ENCODE measurements around the gene LCOR.

LCOR gene

GRCh38 chr10:97000487-97001182, 168.5 kb downstream of the LCOR start:
- Histone ChIP-seq H3K9me3 (ENCODE audit: control insufficient read depth in 2 of 2, low read length in 2 of 2) (no peaks in the 10 kb centered on the region), H3K36me3 (ENCODE audit: control insufficient read depth in 2 of 2, insufficient read depth in 2 of 2, low read length in 2 of 2) (no peaks in the 10 kb centered on the region), H3K27ac (ENCODE audit: low read length) (no peak overlapping the region), H3K4me1 (ENCODE audit: control insufficient read depth, insufficient read depth, low read length) (peaks cover 13% of the 10 kb centered on the region), H3K9ac (ENCODE audit: low read length in 2 of 2) (no peak overlapping the region), H3K4me3 (ENCODE audit: low read length in 2 of 2) (no peak overlapping the region), H3K27me3 (ENCODE audit: control insufficient read depth in 1 of 2, insufficient read depth in 2 of 2, low read length in 2 of 2) (no peaks in the 10 kb centered on the region)

- no peaks in the 10 kb centered on the region for H3K36me3 ChIP-seq (ENCODE audit: control insufficient read depth in 2 of 2, insufficient read depth in 2 of 2, low read length in 2 of 2)
- no peak overlapping the region for H3K9ac ChIP-seq (ENCODE audit: low read length in 2 of 2)
- no peak overlapping the region for H3K27ac ChIP-seq (ENCODE audit: low read length)
- H3K4me1 ChIP-seq (ENCODE audit: control insufficient read depth, insufficient read depth, low read length): peaks cover 6% of the 10 kb centered on the region
- H3K4me3 ChIP-seq (ENCODE audit: low read length in 2 of 2): no peak overlapping the region
- H3K9me3 ChIP-seq (ENCODE audit: control insufficient read depth in 2 of 2, low read length in 2 of 2): peaks cover 0 to 1% of the 10 kb centered on the region in 2 donors
- H3K27me3 ChIP-seq (ENCODE audit: control insufficient read depth in 1 of 2, insufficient read depth in 2 of 2, low read length in 2 of 2): no peaks in the 10 kb centered on the region
Measured at GRCh38 chr10:97001183-97001991, 169.3 kb downstream of the LCOR start.

- Histone ChIP-seq H3K4me3 (ENCODE audit: low read length in 2 of 2) (no peak overlapping the region), H3K27ac (ENCODE audit: low read length) (no peak overlapping the region), H3K27me3 (ENCODE audit: control insufficient read depth in 1 of 2, insufficient read depth in 2 of 2, low read length in 2 of 2) (no peaks in the 10 kb centered on the region), H3K4me1 (ENCODE audit: control insufficient read depth, insufficient read depth, low read length) (peaks cover 2% of the 10 kb centered on the region), H3K36me3 (ENCODE audit: control insufficient read depth in 2 of 2, insufficient read depth in 2 of 2, low read length in 2 of 2) (no peaks in the 10 kb centered on the region), H3K9ac (ENCODE audit: low read length in 2 of 2) (no peak overlapping the region), H3K9me3 (ENCODE audit: control insufficient read depth in 2 of 2, low read length in 2 of 2) (peaks cover 4 to 5% of the 10 kb centered on the region in 2 donors)
Measured at GRCh38 chr10:97002670-97003069, 170.6 kb downstream of the LCOR start.

GRCh38 chr10:97003151-97003803, 171.2 kb downstream of the LCOR start:
- H3K27me3 ChIP-seq (ENCODE audit: control insufficient read depth in 1 of 2, insufficient read depth in 2 of 2, low read length in 2 of 2): no peaks in the 10 kb centered on the region
- H3K36me3 ChIP-seq (ENCODE audit: control insufficient read depth in 2 of 2, insufficient read depth in 2 of 2, low read length in 2 of 2): no peaks in the 10 kb centered on the region
- peaks cover 2% of the 10 kb centered on the region for H3K4me1 ChIP-seq (ENCODE audit: control insufficient read depth, insufficient read depth, low read length)
- H3K4me3 ChIP-seq (ENCODE audit: low read length in 2 of 2): no peak overlapping the region
- no peak overlapping the region for H3K9ac ChIP-seq (ENCODE audit: low read length in 2 of 2)
- no peak overlapping the region for H3K27ac ChIP-seq (ENCODE audit: low read length)
- peaks cover 4 to 5% of the 10 kb centered on the region in 2 donors for H3K9me3 ChIP-seq (ENCODE audit: control insufficient read depth in 2 of 2, low read length in 2 of 2)

- Histone ChIP-seq H3K4me1 (ENCODE audit: control insufficient read depth, insufficient read depth, low read length) (no peaks in the 10 kb centered on the region), H3K9ac (ENCODE audit: low read length in 2 of 2) (no peak overlapping the region), H3K27ac (ENCODE audit: low read length) (no peak overlapping the region), H3K36me3 (ENCODE audit: control insufficient read depth in 2 of 2, insufficient read depth in 2 of 2, low read length in 2 of 2) (no peaks in the 10 kb centered on the region), H3K4me3 (ENCODE audit: low read length in 2 of 2) (no peak overlapping the region), H3K27me3 (ENCODE audit: control insufficient read depth in 1 of 2, insufficient read depth in 2 of 2, low read length in 2 of 2) (no peaks in the 10 kb centered on the region), H3K9me3 (ENCODE audit: control insufficient read depth in 2 of 2, low read length in 2 of 2) (peaks cover 4 to 5% of the 10 kb centered on the region in 2 donors)
Measured at GRCh38 chr10:97003804-97004201, 171.7 kb downstream of the LCOR start.

GRCh38 chr10:97004591-97004990, 172.5 kb downstream of the LCOR start:
- Histone ChIP-seq H3K4me1 (ENCODE audit: control insufficient read depth, insufficient read depth, low read length) (no peaks in the 10 kb centered on the region), H3K36me3 (ENCODE audit: control insufficient read depth in 2 of 2, insufficient read depth in 2 of 2, low read length in 2 of 2) (no peaks in the 10 kb centered on the region), H3K27me3 (ENCODE audit: control insufficient read depth in 1 of 2, insufficient read depth in 2 of 2, low read length in 2 of 2) (no peaks in the 10 kb centered on the region), H3K4me3 (ENCODE audit: low read length in 2 of 2) (no peak overlapping the region), H3K27ac (ENCODE audit: low read length) (no peak overlapping the region), H3K9ac (ENCODE audit: low read length in 2 of 2) (no peak overlapping the region), H3K9me3 (ENCODE audit: control insufficient read depth in 2 of 2, low read length in 2 of 2) (peaks cover 4 to 5% of the 10 kb centered on the region in 2 donors)

GRCh38 chr10:97005349-97005748, 173.3 kb downstream of the LCOR start:
- no peak overlapping the region for H3K9ac ChIP-seq (ENCODE audit: low read length in 2 of 2)
- no peaks in the 10 kb centered on the region for H3K36me3 ChIP-seq (ENCODE audit: control insufficient read depth in 2 of 2, insufficient read depth in 2 of 2, low read length in 2 of 2)
- H3K4me1 ChIP-seq (ENCODE audit: control insufficient read depth, insufficient read depth, low read length): no peaks in the 10 kb centered on the region
- H3K9me3 ChIP-seq (ENCODE audit: control insufficient read depth in 2 of 2, low read length in 2 of 2): peaks cover 4 to 5% of the 10 kb centered on the region in 2 donors
- no peak overlapping the region for H3K4me3 ChIP-seq (ENCODE audit: low read length in 2 of 2)
- no peak overlapping the region for H3K27ac ChIP-seq (ENCODE audit: low read length)
- H3K27me3 ChIP-seq (ENCODE audit: control insufficient read depth in 1 of 2, insufficient read depth in 2 of 2, low read length in 2 of 2): no peaks in the 10 kb centered on the region

GRCh38 chr10:97006364-97006763, 174.3 kb downstream of the LCOR start:
- Histone ChIP-seq H3K4me3 (ENCODE audit: low read length in 2 of 2) (no peak overlapping the region), H3K27ac (ENCODE audit: low read length) (no peak overlapping the region), H3K27me3 (ENCODE audit: control insufficient read depth in 1 of 2, insufficient read depth in 2 of 2, low read length in 2 of 2) (no peaks in the 10 kb centered on the region), H3K4me1 (ENCODE audit: control insufficient read depth, insufficient read depth, low read length) (no peaks in the 10 kb centered on the region), H3K9ac (ENCODE audit: low read length in 2 of 2) (no peak overlapping the region), H3K36me3 (ENCODE audit: control insufficient read depth in 2 of 2, insufficient read depth in 2 of 2, low read length in 2 of 2) (no peaks in the 10 kb centered on the region), H3K9me3 (ENCODE audit: control insufficient read depth in 2 of 2, low read length in 2 of 2) (peaks cover 4 to 5% of the 10 kb centered on the region in 2 donors)

- Histone ChIP-seq H3K4me3 (ENCODE audit: low read length in 2 of 2) (no peak overlapping the region), H3K9me3 (ENCODE audit: control insufficient read depth in 2 of 2, low read length in 2 of 2) (peaks cover 4 to 5% of the 10 kb centered on the region in 2 donors), H3K4me1 (ENCODE audit: control insufficient read depth, insufficient read depth, low read length) (no peaks in the 10 kb centered on the region), H3K27ac (ENCODE audit: low read length) (no peak overlapping the region), H3K9ac (ENCODE audit: low read length in 2 of 2) (no peak overlapping the region), H3K36me3 (ENCODE audit: control insufficient read depth in 2 of 2, insufficient read depth in 2 of 2, low read length in 2 of 2) (no peaks in the 10 kb centered on the region), H3K27me3 (ENCODE audit: control insufficient read depth in 1 of 2, insufficient read depth in 2 of 2, low read length in 2 of 2) (no peaks in the 10 kb centered on the region)
Measured at GRCh38 chr10:97007417-97007816, 175.3 kb downstream of the LCOR start.

- Histone ChIP-seq H3K27me3 (ENCODE audit: control insufficient read depth in 1 of 2, insufficient read depth in 2 of 2, low read length in 2 of 2) (no peaks in the 10 kb centered on the region), H3K9ac (ENCODE audit: low read length in 2 of 2) (no peak overlapping the region), H3K27ac (ENCODE audit: low read length) (no peak overlapping the region), H3K4me1 (ENCODE audit: control insufficient read depth, insufficient read depth, low read length) (no peaks in the 10 kb centered on the region), H3K4me3 (ENCODE audit: low read length in 2 of 2) (no peak overlapping the region), H3K9me3 (ENCODE audit: control insufficient read depth in 2 of 2, low read length in 2 of 2) (peaks cover 4 to 5% of the 10 kb centered on the region in 2 donors), H3K36me3 (ENCODE audit: control insufficient read depth in 2 of 2, insufficient read depth in 2 of 2, low read length in 2 of 2) (no peaks in the 10 kb centered on the region)
Measured at GRCh38 chr10:97010695-97011206, 178.7 kb downstream of the LCOR start.

Measured in stomach smooth muscle (tissue), 2 donors.